DND-41 (cell line): Measurements from ENCODE around the gene CPED1.
"Not testable (repeated sequence)": the region's sequence is repeated elsewhere in the genome, so short reads cannot be mapped to it uniquely, and the experiment has no call there.

ENCODE experiments used
- ATAC-seq: fragments of 200-7000 bp; cut with Tn5 transposase; 3 replicates; pipeline ENCODE4 v1.9.1; 2021; ENCODE audit warnings: low read depth; ENCODE audit not compliant: insufficient read depth
- DNase-seq: peaks from one replicate; pipeline ENCODE4 v3.0.0-alpha.2; 2020
- H2AFZ ChIP-seq: 2 replicates; pipeline ENCODE4 v1.6.0; 2012; ENCODE audit warnings: low read depth, low read length
- H3K27ac ChIP-seq: 2 replicates; pipeline ENCODE4 v1.5.1; 2012; ENCODE audit warnings: low read length, inconsistent platforms
- H3K27me3 ChIP-seq: fragments of 200-600 bp; sonication (generic); 2 replicates; pipeline ENCODE4 v1.6.0; 2012; ENCODE audit warnings: low read length, mild to moderate bottlenecking, inconsistent platforms; ENCODE audit not compliant: insufficient read depth, poor library complexity
- H3K36me3 ChIP-seq: 2 replicates; pipeline ENCODE4 v1.5.1; 2012; ENCODE audit warnings: low read length, inconsistent platforms; ENCODE audit not compliant: insufficient read depth
- H3K4me1 ChIP-seq: 2 replicates; pipeline ENCODE4 v1.5.1; 2012; ENCODE audit warnings: mild to moderate bottlenecking, low read length; ENCODE audit not compliant: insufficient read depth
- H3K4me2 ChIP-seq: 2 replicates; pipeline ENCODE4 v1.6.0; 2012; ENCODE audit warnings: mild to moderate bottlenecking, moderate library complexity, low read length, inconsistent platforms; ENCODE audit not compliant: insufficient read depth
- H3K4me3 ChIP-seq, 2 experiments: fragments of 200-600 bp in 1 of 2; shearing (Covaris generic) in 1 of 2; 2 replicates each; pipeline ENCODE4 v1.5.1; 2012 to 2016; ENCODE audit warnings: inconsistent platforms in 2 of 2, low read length in 2 of 2, mild to moderate bottlenecking in 2 of 2, low read depth in 1 of 2, moderate library complexity in 1 of 2
- H3K79me2 ChIP-seq: 2 replicates; pipeline ENCODE4 v1.6.0; 2012; ENCODE audit warnings: low read length, inconsistent platforms; ENCODE audit not compliant: insufficient read depth
- H3K9ac ChIP-seq: 2 replicates; pipeline ENCODE4 v1.6.0; 2012; ENCODE audit warnings: low read depth, mild to moderate bottlenecking, inconsistent platforms, low read length, moderate library complexity
- H3K9me3 ChIP-seq: 2 replicates; pipeline ENCODE4 v1.5.1; 2012; ENCODE audit warnings: low read length, moderate library complexity, mild to moderate bottlenecking, inconsistent platforms; ENCODE audit not compliant: insufficient read depth, severe bottlenecking
- H4K20me1 ChIP-seq: 2 replicates; pipeline ENCODE4 v1.6.0; 2012; ENCODE audit warnings: low read length; ENCODE audit not compliant: insufficient read depth
- EZH2 ChIP-seq: IDR thresholded peaks from 3 replicates; pipeline ENCODE4 v1.6.1; 2012; ENCODE audit warnings: borderline replicate concordance, low read depth, mild to moderate bottlenecking, moderate library complexity, low read length, inconsistent platforms; ENCODE audit not compliant: severe bottlenecking
- TF ChIP-seq, protein P1 (sequence below): IDR thresholded peaks from 2 replicates; pipeline ENCODE4 v1.5.1; 2012; ENCODE audit warnings: borderline replicate concordance, low read length, moderate library complexity, mild to moderate bottlenecking; ENCODE audit not compliant: poor library complexity, severe bottlenecking; ENCODE audit errors: extremely low read depth

The CPED1 gene

GRCh38 chr7:121113288-121113687 lies 124.8 kb downstream of the CPED1 start:
- TF ChIP-seq, protein P1, sequence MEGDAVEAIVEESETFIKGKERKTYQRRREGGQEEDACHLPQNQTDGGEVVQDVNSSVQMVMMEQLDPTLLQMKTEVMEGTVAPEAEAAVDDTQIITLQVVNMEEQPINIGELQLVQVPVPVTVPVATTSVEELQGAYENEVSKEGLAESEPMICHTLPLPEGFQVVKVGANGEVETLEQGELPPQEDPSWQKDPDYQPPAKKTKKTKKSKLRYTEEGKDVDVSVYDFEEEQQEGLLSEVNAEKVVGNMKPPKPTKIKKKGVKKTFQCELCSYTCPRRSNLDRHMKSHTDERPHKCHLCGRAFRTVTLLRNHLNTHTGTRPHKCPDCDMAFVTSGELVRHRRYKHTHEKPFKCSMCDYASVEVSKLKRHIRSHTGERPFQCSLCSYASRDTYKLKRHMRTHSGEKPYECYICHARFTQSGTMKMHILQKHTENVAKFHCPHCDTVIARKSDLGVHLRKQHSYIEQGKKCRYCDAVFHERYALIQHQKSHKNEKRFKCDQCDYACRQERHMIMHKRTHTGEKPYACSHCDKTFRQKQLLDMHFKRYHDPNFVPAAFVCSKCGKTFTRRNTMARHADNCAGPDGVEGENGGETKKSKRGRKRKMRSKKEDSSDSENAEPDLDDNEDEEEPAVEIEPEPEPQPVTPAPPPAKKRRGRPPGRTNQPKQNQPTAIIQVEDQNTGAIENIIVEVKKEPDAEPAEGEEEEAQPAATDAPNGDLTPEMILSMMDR, result no peak
- TF ChIP-seq EZH2, result no peak
- no peak overlapping the region for H3K27ac ChIP-seq
- no peaks in the 10 kb centered on the region for H3K36me3 ChIP-seq
- no peaks in the 10 kb centered on the region for H3K79me2 ChIP-seq
- H4K20me1 ChIP-seq, result no peaks in the 10 kb centered on the region
- no peaks in the 10 kb centered on the region for H3K4me1 ChIP-seq
- H3K9ac ChIP-seq, result no peak overlapping the region
- no peaks in the 10 kb centered on the region for H3K27me3 ChIP-seq
- no peak overlapping the region for H3K4me3 ChIP-seq
- no peaks in the 10 kb centered on the region for H3K9me3 ChIP-seq
- H2AFZ ChIP-seq, result no peak overlapping the region
- no peak for DNase-seq
- ATAC-seq, result no peak
- H3K4me2 ChIP-seq, result no peak overlapping the region

DNA sequence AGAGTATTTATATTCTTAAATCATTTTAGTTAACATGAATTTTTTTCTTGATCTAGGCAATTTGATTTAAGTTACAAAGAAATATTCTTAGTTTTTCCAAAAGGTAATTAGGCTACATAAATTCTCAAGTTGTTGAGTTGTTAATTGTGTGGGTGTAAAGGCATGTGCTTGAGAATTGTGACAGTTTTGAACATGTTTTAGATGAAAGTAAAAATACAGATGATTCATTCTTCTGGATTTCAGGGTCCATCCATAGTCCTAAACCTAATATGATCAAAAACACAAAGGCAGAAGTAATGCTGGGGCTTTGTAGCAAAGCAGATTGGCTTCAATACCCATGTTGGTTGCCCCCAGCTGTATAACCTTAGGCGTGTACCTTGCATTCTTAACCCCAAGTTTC lies 127.9 kb downstream of the CPED1 start:
- DNase-seq (no peak), ATAC-seq (no peak)
- H3K36me3 ChIP-seq, result no peaks in the 10 kb centered on the region
- no peak overlapping the region for H3K27ac ChIP-seq
- no peak overlapping the region for H3K4me3 ChIP-seq
- no peaks in the 10 kb centered on the region for H3K27me3 ChIP-seq
- H3K9me3 ChIP-seq, result peaks cover 2% of the 10 kb centered on the region
- TF ChIP-seq, protein P1, result no peak
- TF ChIP-seq EZH2, result no peak
- H2AFZ ChIP-seq, result no peak overlapping the region
- no peak overlapping the region for H3K9ac ChIP-seq
- H3K79me2 ChIP-seq, result no peaks in the 10 kb centered on the region
- H3K4me1 ChIP-seq, result no peaks in the 10 kb centered on the region
- no peaks in the 10 kb centered on the region for H4K20me1 ChIP-seq
- H3K4me2 ChIP-seq, result no peak overlapping the region

DNA sequence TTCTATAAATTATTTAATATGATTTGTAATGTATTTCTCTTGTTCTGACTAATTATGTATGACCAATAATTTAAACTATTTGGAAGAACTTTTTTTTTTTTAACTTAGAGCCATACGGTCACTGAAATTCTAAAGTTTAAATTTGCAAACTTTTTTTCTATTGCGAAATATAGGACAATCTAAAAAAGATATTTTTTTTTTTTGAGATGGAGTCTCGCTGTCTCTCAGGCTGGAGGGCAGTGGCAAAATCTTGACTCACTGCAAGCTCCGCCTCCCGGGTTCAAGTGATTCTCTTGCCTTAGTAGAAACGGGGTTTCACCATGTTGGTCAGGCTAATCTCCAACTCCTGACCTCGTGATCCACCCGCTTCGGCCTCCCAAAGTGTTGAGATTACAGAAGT lies 130.5 kb downstream of the CPED1 start:
- Histone ChIP-seq H3K27ac (no peak overlapping the region), H3K27me3 (no peaks in the 10 kb centered on the region), H3K79me2 (no peaks in the 10 kb centered on the region), H3K9ac (no peak overlapping the region), H2AFZ (no peak overlapping the region), H3K9me3 (peaks cover 2% of the 10 kb centered on the region), H3K4me2 (no peak overlapping the region), H3K4me3 (no peak overlapping the region), H3K4me1 (no peaks in the 10 kb centered on the region), H3K36me3 (no peaks in the 10 kb centered on the region), H4K20me1 (no peaks in the 10 kb centered on the region)
- TF ChIP-seq, protein P1, result no peak
- no peak for TF ChIP-seq EZH2
- DNase-seq (no peak), ATAC-seq (no peak)

GRCh38 chr7:121123032-121123431 lies 134.5 kb downstream of the CPED1 start:
- ATAC-seq, result no peak

DNA sequence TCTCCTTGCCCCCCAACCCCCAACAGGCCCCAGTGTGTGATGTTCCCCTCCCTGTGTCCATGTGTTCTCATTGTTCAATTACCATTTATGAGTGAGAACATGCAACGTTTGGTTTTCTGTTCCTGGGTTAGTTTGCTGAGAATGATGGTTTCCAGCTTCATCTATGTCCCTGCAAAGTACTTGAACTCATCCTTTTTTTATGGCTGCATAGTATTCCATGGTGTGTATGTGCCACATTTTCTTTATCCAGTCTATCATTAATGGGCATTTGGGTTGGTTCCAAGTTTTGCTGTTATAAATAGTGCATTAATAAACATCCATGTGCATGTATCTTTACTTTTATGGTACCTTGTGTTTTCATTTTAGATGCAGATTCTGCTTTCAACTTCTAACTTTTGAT lies 136.9 kb downstream of the CPED1 start:
- H3K27ac ChIP-seq, H3K36me3 ChIP-seq, ATAC-seq: not testable (repeated sequence)

More at GRCh38 chr7:121123032-121123431, 134.5 kb downstream of the CPED1 start:
- H3K79me2 ChIP-seq, result no peaks in the 10 kb centered on the region
- H3K4me2 ChIP-seq, result no peak overlapping the region
- H3K36me3 ChIP-seq, result no peaks in the 10 kb centered on the region
- DNase-seq, result no peak
- no peaks in the 10 kb centered on the region for H3K27me3 ChIP-seq
- no peak overlapping the region for H2AFZ ChIP-seq
- no peak overlapping the region for H3K9ac ChIP-seq
- no peaks in the 10 kb centered on the region for H4K20me1 ChIP-seq
- no peaks in the 10 kb centered on the region for H3K4me1 ChIP-seq
- peaks cover 2% of the 10 kb centered on the region for H3K9me3 ChIP-seq
- TF ChIP-seq EZH2, result no peak
- TF ChIP-seq, protein P1, result no peak
- H3K27ac ChIP-seq, result no peak overlapping the region
- no peak overlapping the region for H3K4me3 ChIP-seq

More for the DNA sequence above, 136.9 kb downstream of the CPED1 start:
- not testable (repeated sequence) for H3K9ac ChIP-seq, DNase-seq, H3K4me1 ChIP-seq, H3K4me2 ChIP-seq, H3K79me2 ChIP-seq, H3K9me3 ChIP-seq, H4K20me1 ChIP-seq, H3K27me3 ChIP-seq, H2AFZ ChIP-seq, H3K4me3 ChIP-seq
